Medulla oblongata (tissue), 1 donor: ENCODE results near the gene PDCD5.
"Not testable (repeated sequence)": the region's sequence is repeated elsewhere in the genome, so short reads cannot be mapped to it uniquely, and the experiment has no call there.

Source experiments
- DNase-seq: peaks from one replicate; pipeline ENCODE4 v3.0.0-alpha.2; 2015; ENCODE audit errors: extremely low spot score

Gene PDCD5, protein sequence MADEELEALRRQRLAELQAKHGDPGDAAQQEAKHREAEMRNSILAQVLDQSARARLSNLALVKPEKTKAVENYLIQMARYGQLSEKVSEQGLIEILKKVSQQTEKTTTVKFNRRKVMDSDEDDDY

DNA sequence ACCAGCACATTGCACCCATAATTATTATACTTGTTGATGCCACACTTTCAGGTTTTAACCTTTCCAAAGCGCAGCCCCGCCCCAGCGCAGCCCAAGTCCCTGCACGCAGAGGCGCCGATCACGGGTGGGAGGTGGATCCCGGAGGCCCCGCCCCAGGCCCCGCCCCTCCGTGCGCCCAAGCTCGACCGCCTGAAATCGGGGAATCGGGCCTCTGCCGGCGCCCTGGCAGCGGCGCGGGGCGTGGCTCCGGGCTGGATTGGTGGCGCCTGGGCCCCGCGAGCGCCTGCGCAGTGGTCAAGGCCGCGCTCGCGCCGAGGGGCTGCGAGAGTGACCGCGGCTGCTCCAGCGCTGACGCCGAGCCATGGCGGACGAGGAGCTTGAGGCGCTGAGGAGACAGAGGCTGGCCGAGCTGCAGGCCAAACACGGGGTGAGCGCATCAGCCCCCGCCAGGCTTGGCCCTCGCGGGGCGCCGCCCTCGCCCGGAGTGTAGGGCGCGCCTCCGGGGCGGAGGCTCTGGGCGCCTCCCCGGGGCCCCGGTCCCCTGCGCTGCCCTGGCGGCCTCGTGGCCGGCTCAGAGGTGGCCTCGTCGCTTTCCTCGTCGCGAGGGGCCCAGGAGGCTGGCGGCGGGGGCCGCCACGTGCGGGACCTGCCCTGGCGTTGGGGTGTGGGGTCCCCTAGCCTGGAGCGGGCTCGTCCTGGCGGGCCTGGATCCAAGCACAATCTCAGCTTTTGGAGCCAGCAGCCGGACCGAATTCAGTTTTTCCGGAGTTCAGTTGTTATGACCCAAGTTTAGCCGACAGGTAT lies at the start of gene PDCD5:
Gene PDCD5, plus strand, starts transcription at position 290 of the 804 bp plus-strand sequence. Its CDS starts 72 bp downstream, at position 362.
- peak; percentile 96 for DNase-seq

DNA sequence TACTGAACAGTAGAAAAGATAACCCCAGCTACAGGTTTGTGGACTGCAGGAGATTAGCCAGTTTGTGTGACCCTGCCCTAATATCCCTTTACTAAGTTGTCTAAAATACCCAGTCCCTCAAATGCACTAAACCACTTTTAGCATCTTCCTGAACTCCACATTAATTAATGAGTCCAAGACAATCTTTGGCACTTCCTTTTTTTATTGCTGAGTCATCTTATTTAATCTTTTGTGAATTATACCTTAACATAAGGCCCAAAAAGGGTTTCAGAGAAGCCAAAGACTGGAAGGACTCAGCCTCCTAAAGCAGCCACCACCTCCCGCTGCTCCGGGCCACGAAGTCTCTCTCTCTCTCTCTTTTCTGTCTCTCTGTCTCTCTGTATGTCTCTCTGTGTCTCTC lies 48.8 kb upstream of the PDCD5 start:
- no peak for DNase-seq

DNA sequence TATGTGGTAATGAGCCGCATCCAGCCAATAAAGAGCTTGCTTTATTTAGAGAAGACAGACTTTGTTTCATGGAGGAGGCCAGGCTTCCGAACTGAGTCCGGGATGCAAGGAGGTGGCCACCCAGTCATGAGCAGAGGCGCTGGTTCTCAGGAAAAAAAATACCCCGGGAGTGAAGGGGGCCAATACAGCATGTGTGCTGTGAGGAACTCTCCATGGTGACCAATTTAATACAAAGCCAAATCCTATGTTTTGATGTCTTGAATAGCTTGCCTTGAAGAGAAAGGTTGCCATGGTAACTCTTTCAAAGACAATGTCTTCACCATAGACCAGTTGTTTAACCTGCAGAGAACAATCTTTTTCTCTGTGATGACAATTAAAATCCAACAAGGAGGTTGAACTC lies 43.4 kb upstream of the PDCD5 start:
- DNase-seq: no peak

DNA sequence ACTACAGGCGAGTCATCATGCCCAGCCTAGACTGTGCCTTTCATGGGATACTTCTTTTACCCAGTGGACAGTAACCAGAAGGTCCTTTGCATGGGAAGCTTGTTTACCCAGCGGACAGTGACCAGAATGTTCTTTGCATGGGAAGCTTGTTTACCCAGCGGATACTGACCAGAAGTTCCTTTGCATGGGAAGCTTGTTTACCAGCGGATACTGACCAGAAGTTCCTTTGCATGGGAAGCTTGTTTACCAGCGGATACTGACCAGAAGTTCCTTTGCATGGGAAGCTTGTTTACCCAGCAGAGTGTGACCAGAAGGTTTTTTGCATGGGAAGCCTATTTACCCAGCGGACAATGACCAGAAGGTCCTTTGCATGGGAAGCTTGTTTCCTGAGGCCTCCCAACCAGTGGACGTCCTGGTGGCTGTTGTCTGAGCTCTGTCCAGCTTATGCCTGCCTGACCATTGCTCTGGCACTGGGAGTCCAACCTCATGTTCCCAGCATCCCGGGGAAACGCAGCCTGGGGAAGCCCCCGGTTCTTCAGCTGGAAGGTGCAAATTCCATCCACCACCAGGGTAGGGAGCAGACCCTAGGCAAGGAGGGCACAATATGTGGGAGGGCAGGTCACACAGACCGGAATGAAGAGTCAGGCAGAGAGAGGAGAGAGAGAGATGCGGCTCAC lies 41.6 kb upstream of the PDCD5 start:
- DNase-seq: no peak

DNA sequence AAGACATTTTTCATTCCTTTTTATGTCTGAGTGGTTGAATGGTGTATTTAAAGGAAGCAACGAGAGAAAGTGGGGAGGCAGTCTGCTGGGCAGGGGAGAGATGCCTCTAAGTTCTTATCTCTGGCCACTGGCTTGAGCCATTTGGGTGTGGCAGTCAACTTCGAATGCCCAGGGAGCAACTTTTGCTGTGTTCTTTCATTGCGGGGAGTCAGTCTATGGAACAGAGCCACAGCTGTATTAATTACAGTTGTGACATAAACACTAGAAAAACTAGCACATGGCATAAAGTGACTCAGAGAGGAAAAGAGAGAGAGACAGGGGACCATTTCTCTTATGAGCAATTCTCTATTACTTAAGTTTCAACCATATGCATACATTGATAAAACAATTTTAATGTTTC lies 40.4 kb upstream of the PDCD5 start:
- no peak for DNase-seq

DNA sequence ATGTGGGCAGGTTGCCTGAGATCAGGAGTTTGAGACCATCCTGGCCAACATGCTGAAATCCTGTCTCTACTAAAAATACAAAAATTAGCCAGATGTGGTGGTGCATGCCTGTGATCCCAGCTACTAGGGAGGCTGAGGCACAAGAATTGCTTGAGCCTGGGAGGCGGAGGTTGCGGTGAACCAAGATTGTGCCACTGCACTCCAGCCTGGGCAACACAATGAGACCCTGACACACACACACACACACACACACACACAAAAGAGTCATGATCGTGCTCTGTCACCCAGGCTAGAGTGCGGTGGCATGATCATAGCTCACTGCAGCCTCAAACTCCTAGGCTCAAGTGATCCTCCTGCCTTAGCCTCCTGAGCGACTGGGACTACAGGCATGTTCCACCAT lies 39.6 kb upstream of the PDCD5 start:
- DNase-seq: not testable (repeated sequence)

DNA sequence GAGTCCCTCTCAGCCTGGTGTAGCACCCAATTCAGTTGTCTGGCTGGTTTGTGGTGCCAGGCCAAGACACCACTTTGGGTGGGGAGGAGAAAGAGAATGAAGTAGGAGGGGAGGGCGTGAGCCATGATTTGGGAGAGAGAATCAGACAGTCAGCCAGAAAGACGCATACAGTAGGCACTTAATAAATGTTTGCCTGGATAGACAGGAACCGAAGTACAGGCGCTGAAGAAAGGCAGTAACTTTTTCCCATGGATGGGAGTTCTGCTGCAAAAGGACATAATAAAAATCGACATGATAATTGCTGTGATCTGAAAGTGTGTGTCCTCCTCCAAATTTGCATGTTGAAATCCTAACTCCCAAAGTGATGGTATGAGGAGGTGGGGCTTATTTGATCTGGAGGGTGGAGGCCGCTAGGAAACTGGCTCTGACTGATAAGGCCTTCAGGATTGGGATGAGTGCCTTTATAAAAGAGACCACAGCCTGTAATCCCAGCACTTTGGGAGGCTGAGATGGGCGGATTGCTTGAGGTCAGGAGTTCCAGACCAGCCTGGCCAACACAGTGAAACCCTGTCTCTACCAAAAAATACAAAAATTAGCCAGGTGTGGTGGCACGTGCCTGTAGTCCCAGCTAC lies 38.4 kb upstream of the PDCD5 start:
- no peak for DNase-seq

DNA sequence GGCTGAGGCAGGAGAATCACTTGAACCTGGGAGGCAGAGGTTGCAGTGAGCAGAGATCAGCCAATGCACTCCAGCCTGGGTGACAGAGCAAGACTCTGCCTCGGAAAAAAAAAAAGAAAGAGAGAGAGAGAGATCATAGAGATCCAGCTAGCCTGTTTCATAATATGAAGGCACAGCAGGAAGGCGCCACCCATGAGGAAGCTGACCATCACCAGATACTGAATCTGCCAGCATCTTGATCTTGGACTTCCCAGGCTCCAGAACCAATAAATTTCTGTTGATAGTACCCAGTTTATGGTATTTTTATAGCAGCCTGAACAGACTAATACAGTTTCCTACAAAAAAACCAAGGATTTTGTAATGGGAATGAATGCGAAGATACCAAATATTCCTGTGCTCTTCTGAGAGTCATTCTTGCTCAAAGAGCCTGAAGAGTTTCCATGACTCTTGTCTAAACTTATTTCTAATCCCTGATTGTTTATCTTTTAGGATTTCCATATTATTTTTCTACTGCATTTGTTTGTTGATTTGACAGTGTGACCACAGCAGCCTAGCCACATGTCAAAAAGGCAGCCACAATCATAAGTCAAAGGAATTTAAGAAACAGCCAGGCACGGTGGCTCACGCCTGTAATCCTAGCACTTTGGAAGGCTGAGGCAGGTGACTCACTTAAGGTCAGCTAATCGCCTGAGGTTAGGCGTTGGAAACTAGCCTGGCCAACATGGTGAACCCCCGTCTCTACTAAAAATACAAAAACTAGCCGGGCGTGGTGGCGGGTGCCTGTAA lies 37.7 kb upstream of the PDCD5 start:
- no peak for DNase-seq

DNA sequence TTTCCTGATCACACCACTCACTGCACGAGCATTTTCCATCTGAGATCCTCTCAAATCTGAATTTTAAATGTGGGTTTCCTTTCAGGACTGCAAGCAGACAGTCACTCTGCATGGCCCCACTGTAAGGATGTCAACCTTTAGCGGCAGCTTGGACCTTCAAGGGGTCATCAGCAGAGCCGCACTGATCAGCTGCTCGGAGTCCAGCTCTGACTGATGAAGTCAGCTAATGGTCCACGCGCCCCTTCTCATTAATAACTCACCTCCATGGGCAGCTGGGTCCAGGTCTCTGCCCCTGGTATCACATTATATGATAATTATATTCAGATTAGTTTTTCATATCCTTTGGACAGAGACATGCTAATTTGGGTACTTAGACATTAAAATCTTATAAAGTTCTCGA lies 36.1 kb upstream of the PDCD5 start:
- no peak for DNase-seq

DNA sequence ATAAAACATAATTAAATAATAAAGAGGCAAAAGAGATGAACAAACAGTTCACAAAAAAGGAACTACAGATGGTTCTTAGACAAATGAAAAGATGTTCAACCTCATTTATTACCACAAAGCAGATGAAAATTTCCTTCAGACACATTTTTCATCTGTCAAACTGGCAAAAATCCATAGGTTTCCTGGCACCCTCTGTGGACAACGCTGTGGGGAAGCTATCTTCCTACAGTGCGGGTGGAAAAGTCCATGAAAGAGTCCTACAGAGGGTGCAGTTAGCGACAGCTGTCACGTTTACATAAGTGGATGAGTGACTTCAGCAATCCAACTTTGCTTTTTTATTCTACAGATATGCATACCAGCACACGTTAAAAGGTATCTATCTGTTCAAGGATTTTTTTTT lies 30.3 kb upstream of the PDCD5 start:
- DNase-seq: no peak

DNA sequence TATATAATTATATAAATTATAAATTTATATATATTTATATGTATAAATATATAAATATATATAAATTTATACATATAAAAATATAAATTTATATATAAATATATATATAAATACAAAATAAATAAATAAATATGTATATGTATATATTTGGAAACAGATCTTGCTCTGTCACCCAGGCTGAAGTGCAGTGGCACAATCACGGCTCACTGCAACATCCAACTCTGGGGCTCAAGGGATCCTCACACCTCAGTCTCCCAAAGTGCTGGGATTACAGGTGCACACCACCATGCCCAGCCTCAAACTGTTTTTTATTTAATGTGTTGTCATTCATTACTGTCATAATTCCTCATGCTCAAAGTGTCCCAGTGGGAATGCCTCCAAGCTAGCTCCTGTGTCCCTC lies 25.2 kb upstream of the PDCD5 start:
- DNase-seq: no peak

DNA sequence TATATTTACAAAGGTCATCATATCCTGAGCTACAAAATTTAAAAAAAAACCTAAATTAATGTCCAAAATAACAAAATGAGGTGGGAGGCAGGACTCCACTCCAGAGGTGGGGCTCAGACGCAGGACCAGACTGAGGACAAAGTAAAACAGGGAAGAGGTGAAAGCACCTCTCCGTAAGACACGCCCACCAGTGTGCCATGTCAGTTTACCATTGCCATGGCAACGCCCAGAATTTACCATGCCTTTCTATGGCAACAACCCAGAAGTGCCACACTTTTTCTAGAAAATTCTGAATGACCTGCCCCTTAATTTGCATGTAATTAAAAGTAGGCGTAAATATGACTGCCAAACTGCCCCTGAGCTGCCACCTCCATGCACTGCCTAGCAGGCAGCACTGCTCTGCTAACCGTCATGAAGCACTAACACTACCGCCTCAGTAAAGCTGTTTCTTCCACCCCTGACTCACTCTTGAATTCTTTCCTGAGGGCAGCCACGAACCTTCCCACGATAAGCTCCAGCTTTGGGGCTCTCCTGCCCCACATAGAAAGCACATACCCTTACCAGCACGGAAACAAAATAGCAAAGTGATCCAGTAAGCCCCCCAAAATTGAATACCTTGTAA lies 22.3 kb upstream of the PDCD5 start:
- no peak for DNase-seq

DNA sequence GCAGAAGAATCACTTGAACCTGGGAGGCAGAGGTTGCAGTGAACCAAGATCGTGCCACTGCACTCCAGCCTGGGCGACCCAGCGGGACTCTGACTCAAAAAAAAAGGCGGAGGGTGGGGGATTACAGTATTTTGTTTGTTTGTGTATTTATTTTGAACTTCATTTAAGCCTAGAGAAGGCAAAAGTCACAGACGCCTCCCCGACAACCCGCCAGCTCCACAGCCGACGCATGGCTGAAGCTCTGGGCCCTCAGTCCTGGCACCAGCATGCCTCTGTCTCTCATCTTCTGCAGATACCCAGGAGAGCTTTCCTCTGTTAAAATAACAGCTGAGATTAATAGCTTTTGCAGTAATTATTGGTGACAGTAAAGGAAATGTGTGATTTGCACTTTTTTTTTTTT lies 17.2 kb upstream of the PDCD5 start:
- no peak for DNase-seq

DNA sequence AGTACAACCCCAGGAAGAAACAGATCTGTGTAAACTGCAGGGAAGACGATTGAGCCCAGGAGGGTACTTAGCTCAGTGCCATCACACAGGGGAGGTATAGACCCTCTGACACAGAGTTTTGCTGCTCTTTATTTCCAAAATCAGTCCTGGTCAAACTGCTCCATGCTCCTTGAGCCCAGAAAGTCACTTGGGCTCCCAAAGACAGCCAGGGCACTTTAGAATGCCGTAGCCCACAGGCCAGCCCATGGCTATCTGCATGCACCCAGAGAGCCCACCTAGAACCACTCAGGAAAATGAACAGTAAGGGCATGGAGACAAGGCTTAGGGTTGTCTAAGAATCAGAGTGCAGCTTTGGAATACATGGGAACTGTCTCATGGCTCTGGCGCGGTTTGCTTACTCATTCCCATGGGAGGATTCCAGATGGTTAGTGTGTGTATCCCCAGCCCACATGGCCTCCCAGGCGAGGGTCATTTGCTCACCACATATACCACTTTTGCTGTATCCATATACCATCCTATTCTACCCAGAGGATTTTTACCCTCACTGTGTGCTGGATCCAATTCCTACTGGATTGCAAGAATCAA lies 14.7 kb upstream of the PDCD5 start:
- DNase-seq: no peak

DNA sequence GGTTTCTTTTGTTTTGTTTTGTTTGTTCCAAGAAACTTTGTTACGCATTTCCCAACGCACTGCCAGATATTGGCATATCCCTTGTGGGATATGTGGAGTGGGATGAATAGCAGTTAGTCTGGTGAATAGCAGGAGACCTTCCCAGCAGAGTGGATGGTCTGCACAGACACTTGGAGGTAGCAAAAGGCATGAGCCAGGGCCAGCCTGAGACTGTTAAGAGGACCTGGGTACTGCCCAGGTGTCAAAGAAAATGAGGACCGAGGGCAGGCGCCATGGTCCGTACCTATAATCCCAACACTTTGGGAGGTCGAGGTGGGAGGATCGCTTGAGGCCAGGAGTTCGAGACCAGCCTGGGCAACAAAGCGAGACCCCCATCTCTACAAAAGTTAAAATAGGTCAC lies 13.5 kb upstream of the PDCD5 start:
- DNase-seq: no peak

DNA sequence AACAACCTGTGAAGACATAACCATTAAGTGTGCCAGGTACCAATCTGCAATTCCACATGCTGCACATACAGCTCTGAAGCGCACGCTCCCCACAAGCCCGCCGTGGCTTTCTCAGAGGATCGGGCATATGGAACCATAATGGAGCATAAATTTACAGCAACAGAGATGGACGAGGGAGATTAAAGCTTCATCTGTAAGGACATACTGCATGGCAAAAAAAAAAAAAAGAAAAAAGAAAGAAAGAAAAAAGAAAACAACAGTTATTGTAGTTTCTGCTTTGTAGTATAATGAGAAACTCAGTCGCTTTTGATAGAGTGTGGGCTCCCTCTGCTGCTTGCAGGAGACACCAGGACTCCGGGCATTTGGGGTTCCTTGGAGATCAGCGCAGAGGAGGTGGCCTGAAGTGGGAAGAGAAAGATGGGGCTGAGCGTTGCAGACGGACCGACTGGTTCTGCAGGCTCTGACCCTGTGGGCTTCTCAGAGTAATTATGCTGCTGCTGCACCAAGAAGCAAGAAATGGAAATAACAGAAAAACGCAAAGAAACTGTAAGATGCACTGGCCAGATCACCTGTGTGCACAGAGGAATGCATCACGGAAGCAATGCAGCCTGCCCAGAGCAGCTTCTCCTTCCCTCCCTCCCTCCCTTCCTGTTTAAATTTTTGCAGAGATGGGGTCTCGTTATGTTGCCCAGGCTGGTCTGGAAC lies 10.8 kb upstream of the PDCD5 start:
- DNase-seq: peak; percentile 76

DNA sequence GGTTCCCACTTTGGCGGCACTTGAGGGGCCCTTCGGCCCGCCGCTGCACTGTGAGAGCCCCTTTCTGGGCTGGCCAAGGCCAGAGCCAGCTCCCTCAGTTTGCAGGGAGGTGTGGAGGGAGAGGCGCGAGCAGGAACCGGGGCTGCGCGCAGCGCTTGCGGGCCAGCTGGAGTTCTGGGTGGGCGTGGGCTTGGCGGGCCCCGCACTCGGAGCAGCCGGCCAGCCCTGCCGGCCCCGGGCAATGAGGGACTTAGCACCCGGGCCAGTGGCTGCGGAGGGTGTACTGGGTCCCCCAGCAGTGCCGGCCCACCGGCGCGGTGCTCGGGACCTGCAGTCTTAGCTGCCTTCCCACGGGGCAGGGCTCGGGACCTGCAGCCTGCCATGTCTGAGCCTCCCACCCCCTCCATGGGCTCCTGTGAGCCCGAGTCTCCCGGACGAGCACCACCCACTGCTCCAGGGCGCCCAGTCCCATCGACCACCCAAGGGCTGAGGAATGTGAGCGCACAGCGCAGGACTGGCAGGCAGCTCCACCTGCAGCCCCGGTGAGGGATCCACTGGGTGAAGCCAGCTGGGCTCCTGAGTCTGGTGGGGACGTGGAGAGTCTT lies 9.4 kb upstream of the PDCD5 start:
- DNase-seq: not testable (repeated sequence)

DNA sequence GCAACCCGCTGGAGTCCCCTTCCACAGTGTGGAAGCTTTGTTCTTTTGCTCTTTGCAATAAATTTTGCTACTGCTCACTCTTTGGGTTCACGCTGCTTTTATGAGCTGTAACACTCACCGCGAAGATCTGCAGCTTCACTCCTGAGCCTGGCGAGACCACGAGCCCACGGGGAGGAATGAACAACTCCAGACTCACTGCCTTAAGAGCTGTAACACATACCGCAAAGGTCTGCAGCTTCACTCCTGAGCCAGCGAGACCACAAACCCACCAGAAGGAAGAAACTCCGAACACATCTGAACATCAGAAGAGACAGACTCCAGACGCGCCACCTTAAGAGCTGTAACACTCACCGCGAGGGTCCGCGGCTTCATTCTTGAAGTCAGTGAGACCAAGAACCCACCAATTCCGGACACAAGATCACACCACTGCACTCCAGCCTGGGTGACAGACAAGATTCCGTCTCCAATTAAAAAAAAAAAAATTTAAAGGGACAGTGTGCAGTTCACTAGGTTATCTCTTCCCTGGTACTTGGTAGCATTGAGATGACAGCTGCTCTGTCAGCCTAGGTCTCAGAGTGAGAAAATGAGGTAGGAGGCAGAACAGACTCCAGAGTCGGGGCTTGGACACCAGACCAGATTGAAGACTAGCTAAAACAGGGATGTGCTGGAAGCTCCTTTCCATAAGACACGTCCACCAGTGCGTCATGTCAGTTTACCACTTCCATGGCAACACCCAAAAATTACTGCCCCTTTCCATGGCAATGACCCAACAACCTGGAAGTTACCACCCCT lies 8.1 kb upstream of the PDCD5 start:
- DNase-seq: not testable (repeated sequence)

DNA sequence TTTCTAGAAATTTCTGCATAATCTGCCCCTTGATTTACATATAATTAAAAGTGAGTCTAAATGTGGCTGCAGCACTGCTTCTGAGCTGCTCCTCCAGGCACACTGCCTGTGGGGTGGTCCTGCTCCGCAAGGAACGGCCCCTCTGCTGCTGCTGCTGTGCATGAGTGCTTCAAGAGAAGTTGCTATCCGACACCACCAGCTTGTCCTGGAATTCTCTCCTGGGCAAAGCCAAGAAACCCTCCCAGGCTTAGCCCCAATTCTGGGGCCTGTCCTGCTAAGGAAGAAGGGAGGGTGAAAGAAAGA lies 7.5 kb upstream of the PDCD5 start:
- DNase-seq: peak; percentile 50
